ENCODE measurements around the gene CACNA1D.
"Not testable (repeated sequence)": the region's sequence is repeated elsewhere in the genome, so short reads cannot be mapped to it uniquely, and the experiment has no call there.

CACNA1D gene

GRCh38 chr3:53493963-53494791 lies at the start of gene CACNA1D:
CACNA1D (plus strand) TSS chr3:53494611; CDS start chr3:53495167, 556 bp downstream.
- DNase-seq (ENCODE audit: extremely low read depth, low read depth) = no peak
- TF ChIP-seq, protein P1, sequence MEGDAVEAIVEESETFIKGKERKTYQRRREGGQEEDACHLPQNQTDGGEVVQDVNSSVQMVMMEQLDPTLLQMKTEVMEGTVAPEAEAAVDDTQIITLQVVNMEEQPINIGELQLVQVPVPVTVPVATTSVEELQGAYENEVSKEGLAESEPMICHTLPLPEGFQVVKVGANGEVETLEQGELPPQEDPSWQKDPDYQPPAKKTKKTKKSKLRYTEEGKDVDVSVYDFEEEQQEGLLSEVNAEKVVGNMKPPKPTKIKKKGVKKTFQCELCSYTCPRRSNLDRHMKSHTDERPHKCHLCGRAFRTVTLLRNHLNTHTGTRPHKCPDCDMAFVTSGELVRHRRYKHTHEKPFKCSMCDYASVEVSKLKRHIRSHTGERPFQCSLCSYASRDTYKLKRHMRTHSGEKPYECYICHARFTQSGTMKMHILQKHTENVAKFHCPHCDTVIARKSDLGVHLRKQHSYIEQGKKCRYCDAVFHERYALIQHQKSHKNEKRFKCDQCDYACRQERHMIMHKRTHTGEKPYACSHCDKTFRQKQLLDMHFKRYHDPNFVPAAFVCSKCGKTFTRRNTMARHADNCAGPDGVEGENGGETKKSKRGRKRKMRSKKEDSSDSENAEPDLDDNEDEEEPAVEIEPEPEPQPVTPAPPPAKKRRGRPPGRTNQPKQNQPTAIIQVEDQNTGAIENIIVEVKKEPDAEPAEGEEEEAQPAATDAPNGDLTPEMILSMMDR (IDR thresholded peaks at IDR 0.05; ENCODE audit: low read depth, low read length) = no peak

GRCh38 chr3:53457068-53457467 lies 37.3 kb upstream of the CACNA1D start:
- TF ChIP-seq, protein P1 (IDR thresholded peaks at IDR 0.05; ENCODE audit: low read depth, low read length) = no peak
- no peak for DNase-seq (ENCODE audit: extremely low read depth, low read depth)

- no peak for DNase-seq (ENCODE audit: extremely low read depth, low read depth)
- TF ChIP-seq, protein P1 (IDR thresholded peaks at IDR 0.05; ENCODE audit: low read depth, low read length) = no peak
These were observed 34.1 kb upstream of the CACNA1D start for GRCh38 chr3:53460326-53460725.

DNA sequence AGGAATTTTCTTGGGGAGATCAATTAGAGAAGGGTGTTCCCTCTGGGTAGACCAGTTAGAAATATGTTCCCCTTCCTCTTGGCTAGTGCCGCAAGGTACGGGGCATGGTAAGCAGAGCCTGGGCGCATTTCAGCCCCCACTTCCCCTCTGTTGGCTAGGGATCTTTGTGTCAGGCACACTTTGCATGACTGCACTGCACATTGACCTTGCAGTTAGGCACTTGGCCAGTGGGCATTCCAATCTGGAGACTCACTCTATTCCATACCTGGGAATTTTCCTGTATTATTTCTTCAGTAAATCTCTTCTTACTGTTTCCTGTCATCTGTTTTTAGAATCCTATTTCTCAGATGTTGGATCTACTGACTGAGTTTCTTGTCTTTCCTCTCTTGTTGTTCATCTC lies 30.0 kb upstream of the CACNA1D start:
- TF ChIP-seq, protein P1 (IDR thresholded peaks at IDR 0.05; ENCODE audit: low read depth, low read length) = no peak
- DNase-seq (ENCODE audit: extremely low read depth, low read depth) = no peak

DNA sequence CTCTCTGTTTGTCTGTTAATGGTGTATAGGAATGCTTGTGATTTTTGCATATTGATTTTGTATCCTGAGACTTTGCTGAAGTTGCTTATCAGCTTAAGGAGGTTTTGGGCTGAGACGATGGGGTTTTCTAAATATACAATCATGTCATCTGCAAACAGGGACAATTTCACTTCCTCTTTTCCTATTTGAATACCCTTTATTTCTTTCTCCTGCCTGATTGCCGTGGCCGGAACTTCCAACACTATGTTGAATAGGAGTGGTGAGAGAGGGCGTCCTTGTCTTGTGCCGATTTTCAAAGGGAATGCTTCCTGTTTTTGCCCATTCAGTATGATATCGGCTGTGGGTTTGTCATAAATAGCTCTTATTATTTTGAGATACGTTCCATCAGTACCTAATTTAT lies 24.7 kb upstream of the CACNA1D start:
- DNase-seq (ENCODE audit: extremely low read depth, low read depth) = not testable (repeated sequence)

GRCh38 chr3:53473422-53473821 lies 21.0 kb upstream of the CACNA1D start:
- no peak for DNase-seq (ENCODE audit: extremely low read depth, low read depth)
- TF ChIP-seq, protein P1 (IDR thresholded peaks at IDR 0.05; ENCODE audit: low read depth, low read length) = no peak

DNA sequence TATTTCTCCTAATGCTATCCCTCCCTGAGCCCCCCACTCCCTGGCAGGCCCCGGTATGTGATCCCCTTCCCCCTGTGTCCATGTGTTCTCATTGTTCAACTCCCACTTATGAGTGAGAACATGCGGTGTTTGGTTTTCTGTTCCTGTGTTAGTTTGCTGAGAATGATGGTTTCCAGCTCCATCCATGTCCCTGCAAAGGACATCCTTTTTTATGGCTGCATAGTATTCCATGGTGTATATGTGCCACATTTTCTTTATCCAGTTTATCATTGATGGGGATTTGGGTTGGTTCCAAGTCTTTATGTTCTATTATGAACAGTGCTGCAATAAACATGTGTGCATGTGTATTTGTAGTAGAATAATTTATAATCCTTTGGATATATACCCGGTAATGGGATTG lies 18.0 kb upstream of the CACNA1D start:
- DNase-seq (ENCODE audit: extremely low read depth, low read depth) = not testable (repeated sequence)

DNA sequence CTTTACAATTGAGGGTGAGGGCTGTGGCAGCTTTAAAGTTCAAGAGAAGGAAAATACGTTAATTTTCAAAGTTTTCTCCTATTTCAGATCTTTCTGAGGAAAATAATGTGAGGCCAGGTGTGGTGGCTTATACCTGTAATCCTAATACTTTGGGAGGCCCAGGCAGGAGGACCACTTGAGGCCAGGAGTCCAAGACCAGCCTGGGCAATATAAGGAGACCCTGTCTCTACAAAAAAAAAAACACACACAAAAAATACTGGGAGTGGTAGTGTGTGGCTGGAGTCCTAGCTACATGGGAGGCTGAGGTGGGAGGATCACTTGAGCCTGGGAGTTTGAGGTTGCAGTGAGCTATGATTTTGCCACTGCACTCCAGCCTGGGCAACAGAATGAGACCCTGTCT lies 16.7 kb upstream of the CACNA1D start:
- DNase-seq (ENCODE audit: extremely low read depth, low read depth) = not testable (repeated sequence)

GRCh38 chr3:53478166-53478830 lies 16.1 kb upstream of the CACNA1D start:
- TF ChIP-seq, protein P1 (IDR thresholded peaks at IDR 0.05; ENCODE audit: low read depth, low read length) = no peak
- no peak for DNase-seq (ENCODE audit: extremely low read depth, low read depth)

Data from AG09319 (cell line).